ENCODE results near the gene CCT3. TPM values are rescaled to one million over a fixed set of nuclear protein-coding genes. Genes with fewer than 3 reads are reported as not detected.
A peak's percentile ranks its signal among the peaks of the same experiment; 100 is the strongest.

CCT3 gene
- total and polyA plus RNA-seq, 10 of the 15 experiments (the other 5 are each of a cell fraction or from before 2014, with no cell fraction given) = 319 to 585 (median 427) TPM

- ATAC-seq (no peak), FAIRE-seq (no peak), DNase-seq (ENCODE audit: low read depth, low spot score) (no peak)
- CTCF ChIA-PET = interaction anchor here (0.7 to 1.2 kb wide), 3 partner anchors 9 to 13 kb away, joined by 3 read pairs; no protein-coding TSS in a partner anchor
- Histone ChIP-seq H3K27ac (ENCODE audit: control insufficient read depth, insufficient read depth) (no peak overlapping the region), H4K20me1 (ENCODE audit: control insufficient read depth, insufficient read depth) (no peaks in the 10 kb centered on the region), H3K4me3 (no peak overlapping the region), H3K9ac (ENCODE audit: control insufficient read depth, insufficient read depth, low read length) (no peak overlapping the region), H3K79me2 (ENCODE audit: control insufficient read depth, insufficient read depth, low read length) (no peaks in the 10 kb centered on the region), H3K9me3 (replicated peaks; ENCODE audit: control insufficient read depth, insufficient read depth, low read length) (no peaks in the 10 kb centered on the region), H3K4me2 (ENCODE audit: control insufficient read depth, insufficient read depth) (no peak overlapping the region), H2AFZ (ENCODE audit: control insufficient read depth, low read depth, low read length) (no peak overlapping the region), H3K4me1 (ENCODE audit: control insufficient read depth, insufficient read depth, low read length) (peaks cover 4% of the 10 kb centered on the region), H3K27me3 (replicated peaks in 1 of 2; ENCODE audit: control insufficient read depth in 2 of 2, insufficient read depth in 2 of 2, low read length in 1 of 2) (no peaks in the 10 kb centered on the region), H3K36me3 (ENCODE audit: control insufficient read depth in 2 of 2, insufficient read depth in 2 of 2, low read length in 1 of 2) (peaks cover 0 to 1% of the 10 kb centered on the region in 2 experiments; a peak in 1 of 4 replicates)
- no peak for TF ChIP-seq FOS (IDR thresholded peaks at IDR 0.05; ENCODE audit: borderline replicate concordance, extremely low read depth, insufficient read length)
- no peak for TF ChIP-seq NR2F1 (conservative IDR thresholded peaks at IDR 0.05)
- 0 out of 2 replicates have a peak, but pooled peaks have one; percentile 12 for TF ChIP-seq POLR2AphosphoS2 (IDR thresholded peaks at IDR 0.05; ENCODE audit: low read depth, low read length)
- TF ChIP-seq PAX5 (IDR thresholded peaks at IDR 0.05; ENCODE audit: borderline replicate concordance, low read depth, low read length) = no peak
- TF ChIP-seq CHD4 (IDR thresholded peaks at IDR 0.05) = no peak
- SMC1A ChIA-PET (ENCODE audit: uncharacterized antibody, unreplicated experiment) = interaction anchor here (1.4 to 3.3 kb wide), 2 partner anchors 11 to 67 kb away, joined by 4 to 10 read pairs; partner anchors contain the start of genes SMG5 and TMEM79
- POLR2A ChIA-PET = interaction anchor here (3.0 kb wide), 1 partner anchor 11 kb away, joined by 12 read pairs; the partner anchor contains the start of genes SMG5 and TMEM79
- no TSS peak for BruUV-seq (replicated peaks)
- in situ Hi-C loops (cut with MboI) = no loop called here
- 84% methylated on average over 9 of the region's 9 CpGs for WGBS (ENCODE audit: insufficient coverage, insufficient replicate concordance, low lambda C conversion rate, missing lambda C conversion rate)
- intact Hi-C loops (cut with micrococcal nuclease; ENCODE audit: unreplicated experiment) = no loop called here
- RAD21 ChIA-PET (ENCODE audit: unreplicated experiment) = no interaction called here
Observed at GRCh38 chr1:156293895-156294294, 44.2 kb downstream of the CCT3 start.

GRCh38 chr1:156293098-156293434, 45.0 kb downstream of the CCT3 start:
- DNase-seq (ENCODE audit: low read depth, low spot score) (no peak), FAIRE-seq (no peak), ATAC-seq (no peak)
- ChIA-PET SMC1A (ENCODE audit: uncharacterized antibody, unreplicated experiment) (interaction anchor here (3.3 kb wide), 1 partner anchor 10 kb away, joined by 10 read pairs; the partner anchor contains the start of genes SMG5 and TMEM79), POLR2A (interaction anchor here (3.0 kb wide), 1 partner anchor 10 kb away, joined by 12 read pairs; the partner anchor contains the start of genes SMG5 and TMEM79), RAD21 (ENCODE audit: unreplicated experiment) (no interaction called here), CTCF (interaction anchor here (1.2 kb wide), 1 partner anchor 10 kb away, joined by 3 read pairs; no protein-coding TSS in a partner anchor)
- Histone ChIP-seq H3K4me3 (no peak overlapping the region), H3K27ac (ENCODE audit: control insufficient read depth, insufficient read depth) (no peak overlapping the region), H3K4me1 (ENCODE audit: control insufficient read depth, insufficient read depth, low read length) (peaks cover 4% of the 10 kb centered on the region), H3K4me2 (ENCODE audit: control insufficient read depth, insufficient read depth) (no peak overlapping the region), H3K36me3 (ENCODE audit: control insufficient read depth in 2 of 2, insufficient read depth in 2 of 2, low read length in 1 of 2) (peaks cover 0 to 1% of the 10 kb centered on the region in 2 experiments; a peak in 1 of 4 replicates), H2AFZ (ENCODE audit: control insufficient read depth, low read depth, low read length) (no peak overlapping the region), H3K9ac (ENCODE audit: control insufficient read depth, insufficient read depth, low read length) (no peak overlapping the region), H4K20me1 (ENCODE audit: control insufficient read depth, insufficient read depth) (no peaks in the 10 kb centered on the region), H3K9me3 (replicated peaks; ENCODE audit: control insufficient read depth, insufficient read depth, low read length) (no peaks in the 10 kb centered on the region), H3K79me2 (ENCODE audit: control insufficient read depth, insufficient read depth, low read length) (no peaks in the 10 kb centered on the region), H3K27me3 (replicated peaks in 1 of 2; ENCODE audit: control insufficient read depth in 2 of 2, insufficient read depth in 2 of 2, low read length in 1 of 2) (no peaks in the 10 kb centered on the region)
- no TSS peak for BruUV-seq (replicated peaks)
- in situ Hi-C loops (cut with MboI) (no loop called here), intact Hi-C loops (cut with micrococcal nuclease; ENCODE audit: unreplicated experiment) (no loop called here)
- 85% methylated on average over 8 of the region's 8 CpGs for WGBS (ENCODE audit: insufficient coverage, insufficient replicate concordance, low lambda C conversion rate, missing lambda C conversion rate)
- no peak for TF ChIP-seq RUNX3 (IDR thresholded peaks at IDR 0.05; ENCODE audit: low read length)
- TF ChIP-seq IRF5 (IDR thresholded peaks at IDR 0.05; ENCODE audit: borderline replicate concordance) = no peak
- TF ChIP-seq, protein P1, sequence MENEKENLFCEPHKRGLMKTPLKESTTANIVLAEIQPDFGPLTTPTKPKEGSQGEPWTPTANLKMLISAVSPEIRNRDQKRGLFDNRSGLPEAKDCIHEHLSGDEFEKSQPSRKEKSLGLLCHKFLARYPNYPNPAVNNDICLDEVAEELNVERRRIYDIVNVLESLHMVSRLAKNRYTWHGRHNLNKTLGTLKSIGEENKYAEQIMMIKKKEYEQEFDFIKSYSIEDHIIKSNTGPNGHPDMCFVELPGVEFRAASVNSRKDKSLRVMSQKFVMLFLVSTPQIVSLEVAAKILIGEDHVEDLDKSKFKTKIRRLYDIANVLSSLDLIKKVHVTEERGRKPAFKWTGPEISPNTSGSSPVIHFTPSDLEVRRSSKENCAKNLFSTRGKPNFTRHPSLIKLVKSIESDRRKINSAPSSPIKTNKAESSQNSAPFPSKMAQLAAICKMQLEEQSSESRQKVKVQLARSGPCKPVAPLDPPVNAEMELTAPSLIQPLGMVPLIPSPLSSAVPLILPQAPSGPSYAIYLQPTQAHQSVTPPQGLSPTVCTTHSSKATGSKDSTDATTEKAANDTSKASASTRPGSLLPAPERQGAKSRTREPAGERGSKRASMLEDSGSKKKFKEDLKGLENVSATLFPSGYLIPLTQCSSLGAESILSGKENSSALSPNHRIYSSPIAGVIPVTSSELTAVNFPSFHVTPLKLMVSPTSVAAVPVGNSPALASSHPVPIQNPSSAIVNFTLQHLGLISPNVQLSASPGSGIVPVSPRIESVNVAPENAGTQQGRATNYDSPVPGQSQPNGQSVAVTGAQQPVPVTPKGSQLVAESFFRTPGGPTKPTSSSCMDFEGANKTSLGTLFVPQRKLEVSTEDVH (IDR thresholded peaks at IDR 0.05; ENCODE audit: low read depth, partially characterized antibody) = no peak
- no peak for TF ChIP-seq SREBF1 (IDR thresholded peaks at IDR 0.05; ENCODE audit: low read length)
- no peak for TF ChIP-seq SIN3A (IDR thresholded peaks at IDR 0.05; ENCODE audit: low read depth, low read length)
- TF ChIP-seq ATF2 (IDR thresholded peaks at IDR 0.05; ENCODE audit: low read length) = no peak
- TF ChIP-seq NR2C1 (IDR thresholded peaks at IDR 0.05) = no peak
- no peak for TF ChIP-seq GABPA (IDR thresholded peaks at IDR 0.05; ENCODE audit: low read depth)

Measured in GM12878 (cell line).